GM19467 (cell line): ENCODE results near the gene NCAPG.
A peak's percentile ranks its signal among the peaks of the same experiment; 100 is the strongest.

Experiments
- ATAC-seq: cut with Tn5 transposase; IDR thresholded peaks from one replicate; pipeline ENCODE4 v1.9.1; 2021; ENCODE audit warnings: mild to moderate bottlenecking, moderate library complexity; ENCODE audit not compliant: unreplicated experiment

NCAPG gene

DNA sequence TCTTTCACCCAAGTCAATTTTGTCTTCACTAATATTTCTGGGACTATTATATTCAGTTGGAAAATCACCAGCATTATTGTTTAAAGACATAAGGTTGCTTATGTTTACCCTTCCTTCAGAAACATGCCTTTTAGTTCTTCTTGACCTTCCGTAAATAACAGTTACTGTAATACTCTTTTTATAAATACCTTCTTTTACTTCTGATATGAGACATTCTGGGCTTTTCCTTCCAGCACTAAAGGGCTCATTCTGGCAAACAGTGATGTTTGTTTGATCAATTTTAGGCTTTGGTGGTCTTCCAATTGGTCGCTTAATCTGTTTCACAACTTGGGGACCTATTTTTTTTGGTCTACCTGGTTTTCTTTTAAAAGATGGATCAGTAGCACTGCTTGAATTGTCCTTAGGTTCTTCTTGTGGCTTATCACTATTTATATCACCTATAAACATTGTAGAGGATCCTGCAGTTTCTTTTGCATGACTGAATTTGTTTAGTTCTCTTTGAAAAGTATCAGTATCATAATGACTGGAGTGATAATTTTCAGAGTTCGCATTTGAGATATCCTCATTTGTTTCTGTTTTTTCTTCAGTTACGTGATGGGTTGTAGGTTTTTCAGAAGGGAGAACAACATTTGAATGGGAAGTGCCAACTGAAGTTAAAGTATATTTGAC lies 64.8 kb downstream of the NCAPG start:
- ATAC-seq: peak; percentile 81

DNA sequence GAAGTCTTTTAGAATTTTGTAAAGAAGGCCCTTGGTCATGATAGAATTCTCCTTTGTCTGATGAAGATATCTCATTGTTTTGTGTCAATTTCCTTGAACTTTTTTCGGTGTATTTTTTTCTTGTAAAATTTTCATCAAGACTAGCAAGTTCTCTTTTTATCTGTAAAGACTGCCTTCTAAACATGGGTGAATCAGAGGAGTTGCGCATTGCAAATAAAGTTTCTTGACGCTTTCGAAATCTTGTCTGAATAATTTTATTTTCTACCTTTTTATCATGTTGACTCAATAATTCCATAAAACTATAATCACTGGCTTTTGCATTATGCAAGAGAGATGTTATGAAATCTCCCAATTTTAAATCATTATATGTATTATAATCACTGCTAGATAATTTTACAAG lies 66.2 kb downstream of the NCAPG start:
- ATAC-seq: no peak

- no peak for ATAC-seq
Measured at GRCh38 chr4:17877661-17878060, 66.9 kb downstream of the NCAPG start.

DNA sequence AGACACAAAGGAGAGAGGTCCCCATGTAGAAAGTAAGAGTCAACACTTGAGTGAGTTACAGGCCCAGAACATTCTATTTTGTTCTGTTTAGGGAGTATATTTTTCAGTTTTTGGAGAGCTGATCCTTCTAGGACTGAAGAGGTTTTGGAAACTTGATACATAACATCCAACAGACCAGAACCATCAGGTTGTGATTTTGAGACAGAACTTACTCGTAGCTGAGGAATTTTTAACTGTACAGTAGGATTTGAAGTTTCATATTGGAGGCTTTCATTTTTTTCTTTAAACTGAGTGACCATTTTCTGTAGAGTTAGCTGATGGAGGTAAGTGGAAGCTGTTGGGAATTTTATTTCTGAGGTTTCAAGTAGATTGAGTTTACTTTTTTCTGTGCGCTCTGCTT lies 73.3 kb downstream of the NCAPG start:
- ATAC-seq: no peak

GRCh38 chr4:17884511-17884910 lies 73.7 kb downstream of the NCAPG start:
- no peak for ATAC-seq

DNA sequence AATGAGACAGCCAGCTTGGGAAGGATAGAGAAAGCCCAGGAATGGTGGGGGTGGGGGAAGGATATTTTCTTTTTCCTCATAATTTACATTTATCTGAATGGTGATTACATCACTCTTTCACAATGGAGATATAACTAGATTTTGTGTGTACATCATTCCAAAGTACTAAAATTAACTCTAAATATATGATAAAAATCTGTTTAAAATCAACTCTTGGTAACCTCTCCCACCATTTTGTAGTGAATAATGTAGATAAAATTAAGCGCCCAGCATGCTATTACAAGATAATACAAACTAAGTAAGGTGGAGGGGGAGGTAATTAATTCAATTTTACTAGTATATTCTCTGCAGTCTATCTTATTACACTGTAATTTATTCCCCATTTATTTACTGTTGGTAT lies 78.9 kb downstream of the NCAPG start:
- no peak for ATAC-seq

DNA sequence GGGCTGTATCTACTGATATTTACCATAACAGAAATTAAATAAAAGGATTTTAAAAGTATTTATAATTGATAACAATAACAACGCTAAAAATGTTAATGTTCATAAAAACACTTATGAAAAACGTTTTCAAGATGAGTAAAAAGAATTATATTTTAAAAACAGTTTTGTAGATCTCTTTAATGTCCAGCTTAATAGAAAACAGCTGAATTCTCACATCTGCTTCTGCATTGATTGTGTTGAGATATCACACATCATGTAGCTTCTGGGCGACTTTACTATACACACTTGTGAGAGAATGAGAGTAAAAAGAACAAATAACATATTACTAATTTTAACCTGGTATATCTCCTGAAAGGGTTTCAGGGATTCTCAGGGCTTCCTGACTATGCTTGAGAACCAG lies 83.6 kb downstream of the NCAPG start:
- no peak for ATAC-seq
